GM23338 (cell line): Measurements from ENCODE around the gene LTN1. TPM values are rescaled to one million over a fixed set of nuclear protein-coding genes. Genes with fewer than 3 reads are reported as not detected.
A peak's percentile ranks its signal among the peaks of the same experiment; 100 is the strongest.

Experiments used
- ATAC-seq: fragments of 200-7000 bp; cut with Tn5 transposase; 3 replicates; pipeline ENCODE4 v1.9.1; 2020
- DNase-seq: peaks from one replicate; pipeline ENCODE4 v3.0.0-alpha.2; 2015; ENCODE audit warnings: low spot score
- H2AFZ ChIP-seq: fragments of 200-600 bp; sonication (generic); 2 replicates; pipeline ENCODE4 v1.8.0; 2016; ENCODE audit warnings: antibody characterized with exemption, mild to moderate bottlenecking, moderate library complexity
- H3F3A ChIP-seq: fragments of 200-600 bp; sonication (generic); replicated peaks from 2 replicates; pipeline ENCODE4 v1.8.0; 2017; ENCODE audit warnings: antibody characterized with exemption, mixed run types, low read depth
- H3K27ac ChIP-seq: fragments of 200-600 bp; sonication (generic); 2 replicates; pipeline ENCODE4 v1.6.1; 2016; ENCODE audit warnings: low read depth
- H3K27me3 ChIP-seq: fragments of 200-600 bp; sonication (generic); 2 replicates; pipeline ENCODE4 v1.8.0; 2016; ENCODE audit warnings: mild to moderate bottlenecking, mixed run types, moderate library complexity; ENCODE audit not compliant: insufficient read depth
- H3K36me3 ChIP-seq: fragments of 200-600 bp; sonication (generic); 2 replicates; pipeline ENCODE4 v1.8.0; 2016; ENCODE audit warnings: mild to moderate bottlenecking; ENCODE audit not compliant: insufficient read depth
- H3K4me1 ChIP-seq: fragments of 200-600 bp; sonication (generic); 2 replicates; pipeline ENCODE4 v1.8.0; 2016; ENCODE audit warnings: mild to moderate bottlenecking, moderate library complexity; ENCODE audit not compliant: insufficient read depth
- H3K4me2 ChIP-seq: fragments of 200-600 bp; sonication (generic); 2 replicates; pipeline ENCODE4 v1.7.1; 2017; ENCODE audit warnings: mixed run types
- H3K4me3 ChIP-seq: fragments of 200-600 bp; sonication (generic); 2 replicates; pipeline ENCODE4 v1.6.1; 2016; ENCODE audit warnings: mixed run types
- H3K79me2 ChIP-seq: fragments of 200-600 bp; sonication (generic); replicated peaks from 2 replicates; pipeline ENCODE4 v1.8.0; 2017; ENCODE audit warnings: mild to moderate bottlenecking; ENCODE audit not compliant: insufficient read depth
- H3K9me2 ChIP-seq: fragments of 200-600 bp; sonication (generic); 2 replicates; pipeline ENCODE4 v1.8.0; 2017; ENCODE audit not compliant: insufficient read depth
- H4K20me1 ChIP-seq: fragments of 200-600 bp; sonication (generic); replicated peaks from 2 replicates; pipeline ENCODE4 v1.8.0; 2017; ENCODE audit warnings: mild to moderate bottlenecking; ENCODE audit not compliant: insufficient read depth
- H3K27ac Mint-ChIP-seq: 2 replicates; pipeline ENCODE4 v1.8.0; 2020; ENCODE audit warnings: inconsistent platforms, mild to moderate bottlenecking, moderate library complexity, mixed read lengths
- H3K27me3 Mint-ChIP-seq: 3 replicates; pipeline ENCODE4 v1.8.0; 2022; ENCODE audit warnings: low read depth, mild to moderate bottlenecking, moderate library complexity, mixed read lengths, inconsistent platforms; ENCODE audit not compliant: insufficient read depth, poor library complexity
- H3K36me3 Mint-ChIP-seq: 3 replicates; pipeline ENCODE4 v1.8.0; 2021; ENCODE audit warnings: low read depth, mild to moderate bottlenecking, inconsistent platforms, moderate library complexity, mixed read lengths
- H3K4me1 Mint-ChIP-seq: 3 replicates; pipeline ENCODE4 v1.8.0; 2020; ENCODE audit warnings: mild to moderate bottlenecking, inconsistent platforms, mixed read lengths
- H3K4me3 Mint-ChIP-seq: 3 replicates; pipeline ENCODE4 v1.8.0; 2021; ENCODE audit warnings: moderate library complexity, mild to moderate bottlenecking, inconsistent platforms, mixed read lengths
- H3K9me3 Mint-ChIP-seq: 3 replicates; pipeline ENCODE4 v1.8.0; 2020; ENCODE audit warnings: moderate library complexity, mild to moderate bottlenecking, inconsistent platforms, mixed read lengths
- CREB1 ChIP-seq: fragments of 250-450 bp; sonication (Bioruptor Pico); IDR thresholded peaks from 2 replicates; pipeline ENCODE4 v1.5.0; 2020; ENCODE audit warnings: low read depth, mild to moderate bottlenecking, moderate library complexity
- ETS1 ChIP-seq: IDR thresholded peaks from 2 replicates; pipeline ENCODE4 v1.6.1; 2016; ENCODE audit warnings: antibody characterized with exemption
- EZH2 ChIP-seq: fragments of 200-600 bp; sonication (generic); IDR thresholded peaks from one replicate; pipeline ENCODE4 v1.8.0; 2017; ENCODE audit warnings: antibody characterized with exemption, mild to moderate bottlenecking, low read depth; ENCODE audit not compliant: unreplicated experiment
- EZH2phosphoT487 ChIP-seq: fragments of 200-600 bp; sonication (generic); IDR thresholded peaks from one replicate; pipeline ENCODE4 v1.8.1; 2018; ENCODE audit warnings: antibody characterized with exemption; ENCODE audit not compliant: unreplicated experiment
- JUNB ChIP-seq: IDR thresholded peaks from one replicate; pipeline ENCODE4 v1.6.1; 2016; ENCODE audit warnings: antibody characterized with exemption; ENCODE audit not compliant: unreplicated experiment
- NANOG ChIP-seq: IDR thresholded peaks from 2 replicates; pipeline ENCODE4 v1.6.1; 2016; ENCODE audit warnings: antibody characterized with exemption, borderline replicate concordance
- POLR2AphosphoS5 ChIP-seq: IDR thresholded peaks from 2 replicates; pipeline ENCODE4 v1.6.1; 2016; ENCODE audit warnings: antibody characterized with exemption, low read depth
- STAT1 ChIP-seq: IDR thresholded peaks from one replicate; pipeline ENCODE4 v1.6.1; 2016; ENCODE audit warnings: antibody characterized with exemption; ENCODE audit not compliant: unreplicated experiment
- ZNF114 ChIP-seq: fragments of 250-450 bp; sonication (Bioruptor Pico); IDR thresholded peaks from 2 replicates; pipeline ENCODE4 v1.5.0; 2020; ENCODE audit warnings: mild to moderate bottlenecking, moderate library complexity
- ZNF331 ChIP-seq: fragments of 250-450 bp; sonication (Bioruptor Pico); IDR thresholded peaks from 2 replicates; pipeline ENCODE4 v1.5.0; 2020; ENCODE audit warnings: low read depth, mild to moderate bottlenecking, moderate library complexity
- ZNF462 ChIP-seq: fragments of 250-450 bp; sonication (Bioruptor Pico); IDR thresholded peaks from 2 replicates; pipeline ENCODE4 v1.5.0; 2020; ENCODE audit warnings: mild to moderate bottlenecking, moderate library complexity
- polyA plus RNA-seq: library from polyadenylated mRNA; unstranded; fragments of >200 nt; fragmentation: Nextera tagmentation; extraction: Ambion mirVana; gene quantifications from 2 replicates; pipeline ENCODE4 v1.2.1, GENCODE V29; 2016
- total RNA-seq: library from RNA; depleted of rRNA; stranded (reverse); fragments of >200 nt; shearing (Covaris generic); gene quantifications from 2 replicates; pipeline ENCODE4 v1.2.3, GENCODE V29; 2014
- TF ChIP-seq, protein P1 (sequence below), 2 experiments: fragments of 200-600 bp in 1 of 2; sonication (generic) in 1 of 2; conservative IDR thresholded peaks; 2 replicates each; pipeline versions ENCODE4 v1.5.1 to v1.6.1; 2016 to 2017; ENCODE audit warnings: antibody characterized with exemption in 2 of 2, low read depth in 2 of 2, mild to moderate bottlenecking in 2 of 2, moderate library complexity in 1 of 2
- TF ChIP-seq, protein P2 (sequence below): IDR thresholded peaks from one replicate; pipeline ENCODE4 v1.6.1; 2018; ENCODE audit warnings: antibody characterized with exemption; ENCODE audit not compliant: unreplicated experiment

LTN1 gene
- total and polyA plus RNA-seq, 2 experiments from 2014 or later: 11.1 to 26.1 TPM

DNA sequence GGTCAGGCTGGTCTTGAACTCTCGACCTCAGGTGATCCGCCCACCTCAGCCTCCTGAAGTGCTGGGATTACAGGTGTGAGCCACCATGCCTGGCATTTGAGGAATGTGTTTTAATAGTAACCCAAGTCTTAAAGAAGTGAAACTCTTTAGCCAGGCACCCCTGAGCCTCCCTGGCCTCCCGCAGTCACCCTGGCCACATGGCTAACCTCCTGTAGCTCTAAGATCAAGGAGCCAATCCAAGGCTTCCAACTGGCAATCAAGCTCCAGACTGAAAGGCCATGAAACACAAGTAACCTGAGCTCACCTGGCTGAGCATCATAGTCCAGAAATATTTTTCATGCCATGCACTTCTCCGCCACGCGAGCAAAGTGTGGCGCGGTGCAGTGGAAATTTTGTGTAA lies 84.3 kb downstream of the LTN1 start:
- Mint-ChIP-seq H3K36me3 (no peaks in the 10 kb centered on the region), H3K4me1 (peaks cover 3% of the 10 kb centered on the region; the same call in 2 of the 3 replicates), H3K27ac (no peak overlapping the region), H3K27me3 (no peaks in the 10 kb centered on the region), H3K9me3 (no peaks in the 10 kb centered on the region), H3K4me3 (no peak overlapping the region)
- DNase-seq (peak; percentile 17), ATAC-seq (no peak)
- TF ChIP-seq ZNF462 (CRISPR knock-in tag) (no peak), STAT1 (no peak), NANOG (no peak), ZNF331 (CRISPR knock-in tag) (no peak), ZNF114 (CRISPR knock-in tag) (no peak), ETS1 (no peak), EZH2 (no peak), JUNB (no peak), CREB1 (CRISPR knock-in tag) (no peak), EZH2phosphoT487 (no peak), POLR2AphosphoS5 (no peak)
- TF ChIP-seq, protein P1, sequence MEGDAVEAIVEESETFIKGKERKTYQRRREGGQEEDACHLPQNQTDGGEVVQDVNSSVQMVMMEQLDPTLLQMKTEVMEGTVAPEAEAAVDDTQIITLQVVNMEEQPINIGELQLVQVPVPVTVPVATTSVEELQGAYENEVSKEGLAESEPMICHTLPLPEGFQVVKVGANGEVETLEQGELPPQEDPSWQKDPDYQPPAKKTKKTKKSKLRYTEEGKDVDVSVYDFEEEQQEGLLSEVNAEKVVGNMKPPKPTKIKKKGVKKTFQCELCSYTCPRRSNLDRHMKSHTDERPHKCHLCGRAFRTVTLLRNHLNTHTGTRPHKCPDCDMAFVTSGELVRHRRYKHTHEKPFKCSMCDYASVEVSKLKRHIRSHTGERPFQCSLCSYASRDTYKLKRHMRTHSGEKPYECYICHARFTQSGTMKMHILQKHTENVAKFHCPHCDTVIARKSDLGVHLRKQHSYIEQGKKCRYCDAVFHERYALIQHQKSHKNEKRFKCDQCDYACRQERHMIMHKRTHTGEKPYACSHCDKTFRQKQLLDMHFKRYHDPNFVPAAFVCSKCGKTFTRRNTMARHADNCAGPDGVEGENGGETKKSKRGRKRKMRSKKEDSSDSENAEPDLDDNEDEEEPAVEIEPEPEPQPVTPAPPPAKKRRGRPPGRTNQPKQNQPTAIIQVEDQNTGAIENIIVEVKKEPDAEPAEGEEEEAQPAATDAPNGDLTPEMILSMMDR (conservative IDR thresholded peaks at IDR 0.05; ENCODE audit: low read depth in 2 of 2): no peak
- TF ChIP-seq, protein P2, sequence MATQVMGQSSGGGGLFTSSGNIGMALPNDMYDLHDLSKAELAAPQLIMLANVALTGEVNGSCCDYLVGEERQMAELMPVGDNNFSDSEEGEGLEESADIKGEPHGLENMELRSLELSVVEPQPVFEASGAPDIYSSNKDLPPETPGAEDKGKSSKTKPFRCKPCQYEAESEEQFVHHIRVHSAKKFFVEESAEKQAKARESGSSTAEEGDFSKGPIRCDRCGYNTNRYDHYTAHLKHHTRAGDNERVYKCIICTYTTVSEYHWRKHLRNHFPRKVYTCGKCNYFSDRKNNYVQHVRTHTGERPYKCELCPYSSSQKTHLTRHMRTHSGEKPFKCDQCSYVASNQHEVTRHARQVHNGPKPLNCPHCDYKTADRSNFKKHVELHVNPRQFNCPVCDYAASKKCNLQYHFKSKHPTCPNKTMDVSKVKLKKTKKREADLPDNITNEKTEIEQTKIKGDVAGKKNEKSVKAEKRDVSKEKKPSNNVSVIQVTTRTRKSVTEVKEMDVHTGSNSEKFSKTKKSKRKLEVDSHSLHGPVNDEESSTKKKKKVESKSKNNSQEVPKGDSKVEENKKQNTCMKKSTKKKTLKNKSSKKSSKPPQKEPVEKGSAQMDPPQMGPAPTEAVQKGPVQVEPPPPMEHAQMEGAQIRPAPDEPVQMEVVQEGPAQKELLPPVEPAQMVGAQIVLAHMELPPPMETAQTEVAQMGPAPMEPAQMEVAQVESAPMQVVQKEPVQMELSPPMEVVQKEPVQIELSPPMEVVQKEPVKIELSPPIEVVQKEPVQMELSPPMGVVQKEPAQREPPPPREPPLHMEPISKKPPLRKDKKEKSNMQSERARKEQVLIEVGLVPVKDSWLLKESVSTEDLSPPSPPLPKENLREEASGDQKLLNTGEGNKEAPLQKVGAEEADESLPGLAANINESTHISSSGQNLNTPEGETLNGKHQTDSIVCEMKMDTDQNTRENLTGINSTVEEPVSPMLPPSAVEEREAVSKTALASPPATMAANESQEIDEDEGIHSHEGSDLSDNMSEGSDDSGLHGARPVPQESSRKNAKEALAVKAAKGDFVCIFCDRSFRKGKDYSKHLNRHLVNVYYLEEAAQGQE: no peak
- no peak overlapping the region for H2AFZ ChIP-seq
- H3F3A ChIP-seq: no peaks in the 10 kb centered on the region
- no peaks in the 10 kb centered on the region for H3K36me3 ChIP-seq
- no peaks in the 10 kb centered on the region for H3K79me2 ChIP-seq
- no peaks in the 10 kb centered on the region for H4K20me1 ChIP-seq
- no peak overlapping the region for H3K27ac ChIP-seq
- no peak overlapping the region for H3K4me3 ChIP-seq
- H3K4me2 ChIP-seq: no peak overlapping the region
- no peaks in the 10 kb centered on the region for H3K4me1 ChIP-seq
- H3K9me2 ChIP-seq: no peaks in the 10 kb centered on the region
- H3K27me3 ChIP-seq: no peaks in the 10 kb centered on the region
